Measurements from ENCODE around the gene ZNF436. TPM values are rescaled to one million over a fixed set of nuclear protein-coding genes. Genes with fewer than 3 reads are reported as not detected.

ZNF436 gene
- total RNA-seq, 1 donor from 2014 or later: 24.8 TPM

DNA sequence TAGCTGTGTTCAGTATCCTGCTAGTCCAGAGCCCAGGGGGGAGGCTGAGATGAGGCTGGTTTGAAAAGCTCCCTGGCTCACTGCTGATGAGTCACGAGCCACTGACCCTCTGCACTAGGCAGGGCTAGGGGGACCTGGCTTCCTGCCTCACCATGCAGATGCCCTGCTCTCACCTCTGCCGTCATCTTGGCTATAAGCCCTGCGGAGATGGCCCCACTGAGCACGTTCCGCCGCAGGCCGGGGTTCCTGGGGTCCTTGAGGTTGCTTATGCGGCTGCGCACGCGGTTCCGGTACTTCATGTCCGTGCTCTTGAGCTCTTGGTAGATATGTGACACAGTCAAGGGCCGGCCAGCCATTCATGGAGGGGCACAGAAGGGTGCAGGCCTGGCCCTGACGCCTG lies 24.1 kb upstream of the ZNF436 start:
- no peak for DNase-seq (ENCODE audit: extremely low spot score, unreplicated experiment)
- Mint-ChIP-seq H3K36me3 (peaks cover 5% of the 10 kb centered on the region), H3K27me3 (peaks cover 2% of the 10 kb centered on the region), H3K27ac (peak overlapping the region; percentile 43), H3K4me3 (no peak overlapping the region), H3K4me1 (ENCODE audit: unreplicated experiment) (peaks cover 22% of the 10 kb centered on the region), H3K9me3 (no peaks in the 10 kb centered on the region)
- no peak for TF ChIP-seq CTCF (conservative IDR thresholded peaks at IDR 0.05)

DNA sequence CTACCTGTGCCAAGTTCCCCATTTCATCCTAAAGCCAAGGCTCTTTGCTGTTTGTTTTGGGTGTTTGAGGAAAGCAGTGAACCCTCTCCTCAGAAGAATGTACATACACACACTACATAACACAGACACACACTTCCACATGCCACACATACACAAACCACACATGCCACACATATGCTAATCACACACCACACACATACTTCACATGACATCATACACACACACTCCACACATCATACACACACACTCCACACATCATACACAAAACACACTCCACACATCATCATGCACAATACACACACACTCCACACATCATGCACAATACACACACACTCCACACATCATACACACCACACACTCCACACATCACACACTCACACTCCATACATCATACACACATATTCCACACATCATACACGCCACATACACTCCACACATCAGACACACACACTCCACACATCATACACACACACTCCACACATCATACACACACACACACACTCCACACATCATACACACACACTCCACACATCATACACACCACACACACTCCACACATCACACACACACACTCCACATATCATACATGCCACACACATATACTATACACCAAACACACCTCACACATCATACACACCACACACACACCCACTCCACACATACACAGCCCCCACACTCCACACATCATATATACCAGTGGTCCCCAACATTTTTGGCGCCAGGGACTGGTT lies 22.7 kb upstream of the ZNF436 start:
- Mint-ChIP-seq H3K4me3 (no peak overlapping the region), H3K36me3 (peaks cover 5% of the 10 kb centered on the region), H3K4me1 (ENCODE audit: unreplicated experiment) (peaks cover 22% of the 10 kb centered on the region), H3K27me3 (peaks cover 2% of the 10 kb centered on the region), H3K9me3 (no peaks in the 10 kb centered on the region), H3K27ac (no peak overlapping the region)
- no peak for TF ChIP-seq CTCF (conservative IDR thresholded peaks at IDR 0.05)
- DNase-seq (ENCODE audit: extremely low spot score, unreplicated experiment): no peak

DNA sequence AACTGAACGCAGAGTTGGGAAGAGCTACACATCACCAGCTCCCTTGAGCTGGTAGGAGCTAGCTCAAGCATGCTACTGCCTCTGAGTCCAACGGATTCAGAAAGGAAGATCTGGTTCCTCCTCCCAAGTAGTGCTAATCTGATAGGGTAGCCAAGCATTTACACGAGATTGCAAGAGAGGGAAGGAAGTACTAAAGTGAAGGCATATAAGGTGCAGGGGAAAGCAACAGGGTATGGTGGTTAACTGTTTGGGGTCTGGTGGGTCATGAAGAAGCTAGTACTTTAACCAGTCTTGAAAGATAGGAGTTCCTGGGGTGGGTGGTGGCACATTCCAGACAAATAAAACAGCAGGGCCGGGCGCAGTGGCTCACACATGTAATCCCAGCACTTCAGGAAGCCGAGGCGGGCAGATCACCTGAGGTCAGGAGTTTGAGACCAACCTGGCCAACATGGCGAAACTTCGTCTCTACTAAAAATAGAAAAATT lies 20.2 kb upstream of the ZNF436 start:
- Mint-ChIP-seq H3K27ac (no peak overlapping the region), H3K9me3 (no peaks in the 10 kb centered on the region), H3K36me3 (peaks cover 3% of the 10 kb centered on the region), H3K27me3 (peaks cover 2% of the 10 kb centered on the region), H3K4me1 (ENCODE audit: unreplicated experiment) (peaks cover 17% of the 10 kb centered on the region), H3K4me3 (no peak overlapping the region)
- DNase-seq (ENCODE audit: extremely low spot score, unreplicated experiment): no peak
- no peak for TF ChIP-seq CTCF (conservative IDR thresholded peaks at IDR 0.05)

GRCh38 chr1:23387494-23387893 lies 17.9 kb upstream of the ZNF436 start:
- TF ChIP-seq CTCF (conservative IDR thresholded peaks at IDR 0.05): no peak
- Mint-ChIP-seq H3K27ac (no peak overlapping the region), H3K4me3 (no peak overlapping the region), H3K36me3 (peaks cover 1% of the 10 kb centered on the region), H3K9me3 (no peaks in the 10 kb centered on the region), H3K4me1 (ENCODE audit: unreplicated experiment) (peaks cover 9% of the 10 kb centered on the region), H3K27me3 (peaks cover 2% of the 10 kb centered on the region)
- no peak for DNase-seq (ENCODE audit: extremely low spot score, unreplicated experiment)

DNA sequence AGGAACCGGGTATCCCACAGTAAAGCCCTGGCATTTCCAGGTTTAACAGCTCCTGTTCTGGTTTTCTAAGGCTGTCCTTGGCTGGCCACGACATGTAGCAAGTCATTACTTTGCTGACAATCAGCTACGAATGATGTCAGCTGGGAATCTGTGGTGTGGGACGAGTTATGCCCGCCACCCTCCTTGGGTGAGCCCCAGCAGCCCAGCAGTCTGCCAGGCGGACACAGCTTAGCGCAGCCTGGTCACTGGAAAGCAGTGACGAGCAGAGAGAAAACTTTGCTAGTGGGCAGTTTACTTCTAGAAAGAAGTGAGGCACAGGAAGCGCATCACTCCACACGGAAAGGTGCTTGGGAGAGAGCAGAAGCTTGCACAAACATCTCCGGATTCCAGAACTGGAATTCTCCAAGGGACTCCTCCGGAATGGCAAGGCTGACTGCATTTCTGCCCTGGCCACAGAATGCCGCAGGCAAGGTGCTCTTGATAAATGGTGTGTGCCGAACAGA lies 15.5 kb upstream of the ZNF436 start:
- Mint-ChIP-seq H3K9me3 (no peaks in the 10 kb centered on the region), H3K27me3 (no peaks in the 10 kb centered on the region), H3K36me3 (peaks cover 10% of the 10 kb centered on the region), H3K27ac (no peak overlapping the region), H3K4me1 (ENCODE audit: unreplicated experiment) (peaks cover 19% of the 10 kb centered on the region), H3K4me3 (no peak overlapping the region)
- TF ChIP-seq CTCF (conservative IDR thresholded peaks at IDR 0.05): no peak
- DNase-seq (ENCODE audit: extremely low spot score, unreplicated experiment): no peak
